Esophagus mucosa (tissue), 1 donor: ENCODE measurements around the gene SH3RF1. TPM values are rescaled to one million over a fixed set of nuclear protein-coding genes. Genes with fewer than 3 reads are reported as not detected.
A peak's percentile ranks its signal among the peaks of the same experiment; 100 is the strongest.

Source experiments
- ATAC-seq: fragments of 200-7000 bp; cut with Tn5 transposase; one replicate; pipeline ENCODE4 v1.9.1; 2020
- total RNA-seq: library from RNA; stranded (reverse); gene quantifications from one replicate; pipeline ENCODE4 v1.2.4, GENCODE V29; 2023
- donor health status: DM: yes; HTN: yes; CAD: no.

SH3RF1 gene
- total RNA-seq, 1 donor from 2014 or later = 5.4 TPM

DNA sequence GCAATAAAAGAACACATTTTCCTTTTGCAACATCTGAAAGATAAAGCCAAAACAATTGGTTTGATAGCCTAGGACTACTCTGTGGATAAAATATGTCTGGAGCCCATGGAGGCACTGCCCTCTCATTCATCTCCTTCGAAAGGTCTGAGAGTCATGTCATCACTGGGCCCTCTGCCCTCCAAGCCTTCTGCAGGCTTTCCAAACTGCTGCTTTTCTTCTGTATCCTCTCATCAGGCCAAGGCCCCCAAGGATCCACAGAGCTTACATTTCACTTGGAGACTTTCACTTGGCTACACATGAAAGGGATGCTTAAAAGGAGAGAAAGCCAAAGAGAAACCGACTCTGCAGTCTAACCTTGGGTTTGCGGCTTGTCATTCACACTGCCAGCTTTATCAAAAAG lies 109.9 kb downstream of the SH3RF1 start:
- no peak for ATAC-seq

DNA sequence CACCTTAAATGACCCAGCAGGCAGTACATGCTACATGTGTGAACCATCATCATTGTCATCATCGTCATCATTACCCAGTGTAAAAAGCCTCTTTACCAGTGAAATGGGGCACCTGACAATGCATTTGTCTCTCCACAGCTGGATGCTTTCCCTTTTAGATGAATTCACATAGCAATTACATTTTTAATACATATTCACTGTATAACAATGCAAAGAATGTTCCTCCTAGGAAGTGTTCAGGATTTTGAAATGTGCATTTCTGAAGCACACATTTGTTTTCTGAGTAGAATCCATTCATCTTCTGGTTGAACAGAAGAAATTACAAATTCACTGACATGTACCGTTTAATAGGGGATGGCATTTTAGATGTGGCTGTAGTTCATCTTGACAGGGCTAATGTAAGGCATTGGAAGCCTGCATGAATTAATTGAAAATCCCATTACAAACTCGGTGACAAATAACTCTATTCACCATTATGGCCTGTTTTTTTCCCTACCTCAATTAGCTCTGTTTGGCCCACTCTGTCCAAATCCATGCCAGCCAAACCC lies 111.1 kb downstream of the SH3RF1 start:
- no peak for ATAC-seq

DNA sequence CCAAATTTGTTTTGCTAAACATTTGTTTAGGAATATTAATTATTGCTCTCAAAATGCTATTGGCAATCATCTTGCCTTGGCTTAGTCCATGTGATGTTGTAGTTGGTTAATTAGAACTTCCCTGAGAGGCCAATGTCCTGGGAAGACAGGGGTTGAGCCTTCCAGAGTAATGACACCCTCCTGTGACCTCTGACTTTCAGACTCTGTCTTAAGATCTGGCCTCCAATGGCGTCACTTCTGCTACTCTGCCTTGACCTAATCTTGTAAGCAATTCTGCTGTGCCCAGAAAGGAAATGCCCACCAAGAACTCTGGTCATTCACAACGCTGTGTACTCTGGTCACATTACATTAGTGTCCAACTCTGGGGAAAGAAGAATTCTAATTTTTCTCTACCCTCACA lies 111.9 kb downstream of the SH3RF1 start:
- no peak for ATAC-seq

DNA sequence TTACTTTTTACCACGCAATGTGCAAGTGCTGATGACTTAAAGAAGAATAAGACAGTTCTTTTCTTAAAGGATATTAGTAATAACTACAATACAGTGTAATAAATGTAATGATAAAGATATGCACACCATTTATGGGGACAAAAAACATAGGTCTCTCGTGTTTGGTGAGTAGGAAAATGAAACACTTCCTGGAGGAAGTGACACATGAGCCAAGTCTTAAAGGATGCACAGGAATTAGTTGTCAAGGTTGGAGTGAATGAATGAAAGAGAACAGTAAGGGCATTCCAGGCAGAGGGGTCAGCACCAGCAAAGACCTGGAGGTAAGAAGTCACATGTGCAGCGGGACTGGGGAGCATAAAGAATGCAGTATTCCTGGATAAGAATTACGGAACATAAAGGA lies 112.7 kb downstream of the SH3RF1 start:
- ATAC-seq = no peak

DNA sequence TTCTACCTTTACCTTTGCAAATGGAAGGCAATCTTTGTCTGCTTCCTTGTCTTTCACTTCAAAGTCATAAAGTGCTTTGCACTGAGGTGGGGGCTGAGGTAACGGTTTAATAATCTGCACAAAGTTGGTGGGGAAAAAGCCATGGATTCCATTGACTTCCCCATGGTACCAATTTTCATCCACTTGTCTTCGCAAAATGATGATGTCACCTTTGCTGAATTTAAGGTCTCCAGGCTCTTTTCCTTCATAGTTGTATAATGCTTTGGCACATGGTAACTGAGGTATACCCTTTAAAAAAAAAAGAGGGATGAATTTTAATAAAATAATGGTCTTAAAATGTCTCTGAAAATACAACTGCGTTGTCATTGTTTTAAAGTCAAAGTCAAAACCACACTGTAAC lies 114.4 kb downstream of the SH3RF1 start:
- ATAC-seq = no peak

DNA sequence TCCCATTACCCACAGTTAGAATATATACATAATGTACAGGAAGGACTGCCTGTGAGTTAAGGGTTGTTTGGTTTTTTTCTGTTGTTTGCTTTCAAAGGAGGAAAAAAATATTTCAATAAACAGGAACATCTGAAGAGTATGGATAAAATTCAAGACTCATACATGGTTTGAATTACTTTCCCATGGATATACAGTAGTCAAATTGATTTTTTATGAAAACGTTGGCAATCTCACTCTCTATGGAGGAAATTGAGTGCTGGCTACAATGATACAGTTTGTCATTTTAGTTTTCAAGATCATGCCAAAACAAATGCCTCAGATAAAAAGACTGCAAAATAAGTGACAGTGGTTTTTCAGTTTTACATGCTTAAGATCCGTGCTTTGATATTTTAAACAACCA lies 116.6 kb downstream of the SH3RF1 start:
- ATAC-seq = no peak

DNA sequence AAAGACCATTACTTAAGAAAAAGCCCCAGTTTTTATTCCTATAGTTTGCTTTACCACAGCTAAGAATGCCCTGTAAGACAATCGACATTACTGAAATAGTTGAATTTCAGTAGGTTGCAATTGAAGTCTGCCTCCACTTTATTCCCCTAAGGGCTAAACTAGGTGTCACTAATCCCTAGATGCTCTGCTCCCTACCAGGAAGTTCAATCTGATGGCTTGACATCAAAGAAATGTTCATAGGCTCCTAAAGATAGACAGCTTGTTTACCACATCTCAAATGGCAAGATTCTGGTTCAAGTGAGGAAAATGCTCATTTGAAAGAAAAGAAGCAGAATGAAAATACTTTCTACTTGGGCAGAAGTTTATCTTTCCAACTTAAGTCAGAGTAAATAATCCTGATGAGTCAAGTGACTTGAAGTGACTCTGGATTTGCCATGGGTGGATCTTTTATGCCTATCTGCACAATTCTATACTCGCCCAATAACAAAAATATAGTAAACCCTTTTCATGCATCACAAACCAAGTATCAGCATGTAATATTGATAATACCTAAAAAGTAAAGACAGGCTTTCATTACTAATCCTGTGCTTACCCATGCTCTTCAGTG lies 117.2 kb downstream of the SH3RF1 start:
- peak; percentile 50 for ATAC-seq

DNA sequence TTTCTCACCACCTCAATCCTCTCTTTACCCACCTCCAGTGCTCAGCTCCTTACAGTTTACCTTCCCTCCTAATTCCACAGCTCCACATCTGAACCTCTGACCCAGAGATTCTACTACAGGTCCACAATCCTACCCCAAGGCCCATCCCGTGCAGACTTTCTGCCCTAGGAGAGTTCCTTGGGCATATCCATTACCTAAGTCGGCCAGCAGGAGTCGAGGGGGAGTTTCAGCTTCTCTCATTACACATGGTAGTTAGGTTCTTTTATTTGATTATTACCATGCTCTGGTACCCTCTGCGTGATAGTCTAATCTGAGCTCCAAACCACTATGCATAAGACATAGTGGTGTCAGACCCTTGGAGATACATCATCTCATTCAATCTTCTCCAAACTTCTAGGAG lies 117.9 kb downstream of the SH3RF1 start:
- no peak for ATAC-seq

DNA sequence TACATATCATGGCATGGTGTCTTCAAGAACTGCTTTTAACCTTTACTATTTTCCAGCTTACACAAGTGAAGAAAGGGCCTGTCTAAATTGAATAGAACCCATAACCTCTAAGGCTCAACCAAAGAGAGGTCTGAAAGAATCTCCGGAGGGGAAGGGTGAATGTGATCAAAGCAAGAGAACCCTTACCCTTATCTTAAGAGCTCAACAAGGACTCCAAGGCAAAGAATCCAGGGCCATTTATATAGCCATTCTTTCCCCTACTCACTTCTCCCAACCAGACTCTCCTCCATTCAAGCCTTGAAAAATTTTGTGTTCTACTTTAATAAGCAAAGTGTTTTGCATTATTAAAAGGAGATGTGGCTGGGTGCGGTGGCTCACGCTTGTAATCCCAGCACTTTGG lies 118.7 kb downstream of the SH3RF1 start:
- ATAC-seq = no peak

DNA sequence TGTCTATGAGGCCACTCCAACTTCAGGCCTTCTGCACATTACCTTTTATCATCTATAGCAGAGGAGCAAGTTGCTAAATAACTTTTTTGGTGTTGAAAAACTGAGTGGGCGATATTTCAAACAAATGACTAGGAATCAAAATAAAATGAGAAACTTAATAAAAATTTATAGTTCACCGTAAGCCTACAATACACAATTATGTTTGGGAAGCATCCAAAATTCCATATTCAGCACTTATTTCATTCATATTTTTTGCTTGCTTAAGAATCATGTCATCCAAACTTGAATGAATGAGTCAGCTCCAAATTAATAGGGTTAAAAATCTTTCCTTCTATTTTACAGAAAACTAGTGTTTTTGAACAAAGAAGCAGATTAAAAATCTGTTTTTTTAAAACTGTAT lies 119.1 kb downstream of the SH3RF1 start:
- ATAC-seq = no peak

DNA sequence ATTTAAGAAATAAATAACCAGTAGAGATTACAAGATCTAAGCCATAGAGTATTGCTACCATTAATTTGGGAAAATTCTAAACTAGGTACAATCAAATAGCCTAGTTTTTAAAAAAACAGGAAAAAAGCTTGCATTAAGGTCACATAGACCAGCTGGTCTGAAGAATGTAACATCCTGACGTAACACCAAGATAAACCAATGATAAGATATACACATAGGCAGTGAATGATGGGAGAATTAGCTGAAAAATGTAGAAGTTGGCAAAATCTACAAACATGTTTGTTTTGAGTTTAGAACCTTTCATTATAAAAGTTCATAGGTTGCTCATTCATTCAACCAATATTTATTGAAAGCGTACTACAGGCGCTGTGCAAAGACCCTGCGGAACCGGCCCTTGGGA lies 120.0 kb downstream of the SH3RF1 start:
- ATAC-seq = no peak

DNA sequence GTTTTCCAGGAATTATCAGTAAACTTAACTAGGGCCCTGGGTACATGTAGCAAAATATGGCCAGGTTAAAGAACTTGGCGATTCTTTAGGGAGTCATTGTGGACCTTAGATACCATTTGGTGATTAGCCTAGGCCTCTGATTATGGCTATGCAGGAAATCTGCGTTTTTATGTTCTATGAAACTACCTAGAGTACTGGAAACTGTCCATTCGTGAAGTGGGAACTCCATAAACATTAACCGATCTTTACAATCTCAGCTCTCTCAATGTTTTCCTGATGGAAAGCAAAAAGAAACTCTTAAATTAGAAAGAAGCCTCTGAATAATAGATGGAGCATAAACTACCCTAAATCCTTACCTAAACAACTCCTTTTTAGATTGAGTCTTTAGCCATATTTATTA lies 121.9 kb downstream of the SH3RF1 start:
- no peak for ATAC-seq

DNA sequence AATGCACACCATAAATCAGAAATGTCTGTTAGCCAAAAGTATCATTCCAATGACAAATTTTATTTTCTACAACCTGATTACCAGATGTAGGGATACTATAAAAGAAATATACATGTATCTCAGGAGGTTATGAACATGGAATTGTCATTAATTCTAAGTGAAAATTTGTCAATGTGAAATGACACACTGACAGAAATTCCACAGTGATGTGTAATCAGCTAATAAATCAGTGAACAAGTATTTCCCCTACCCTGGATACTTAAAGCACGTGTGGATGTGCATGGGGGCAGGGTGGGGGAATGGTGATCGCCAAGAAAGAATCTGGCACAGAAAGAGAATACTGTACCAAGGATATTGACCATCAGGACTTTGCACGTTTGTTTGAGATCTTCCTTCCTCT lies 123.6 kb downstream of the SH3RF1 start:
- no peak for ATAC-seq

DNA sequence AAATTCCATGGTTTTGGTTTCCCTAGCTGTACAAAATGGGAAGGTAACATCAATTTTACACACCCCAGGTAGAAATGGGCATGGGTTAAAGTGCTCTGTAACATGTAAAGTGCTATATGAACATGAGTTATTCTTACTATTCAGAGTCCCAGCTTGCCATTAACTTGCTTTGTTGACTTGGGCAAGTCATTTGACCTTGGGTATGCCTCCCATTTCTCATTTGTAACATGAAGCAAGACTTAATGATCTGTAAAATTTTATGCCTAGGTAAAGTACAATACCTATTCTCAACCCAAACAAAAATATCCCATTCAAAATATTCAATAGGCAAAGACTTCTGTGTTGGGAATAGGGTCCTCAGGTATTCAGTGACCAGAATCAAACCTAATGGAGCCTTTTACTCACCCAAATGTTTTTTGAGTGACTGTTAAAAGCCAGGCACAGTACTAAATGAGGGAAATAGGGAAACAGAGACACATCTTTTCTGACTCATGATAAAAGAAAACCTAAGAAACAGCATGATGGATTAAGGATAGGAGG lies 126.6 kb downstream of the SH3RF1 start:
- no peak for ATAC-seq

DNA sequence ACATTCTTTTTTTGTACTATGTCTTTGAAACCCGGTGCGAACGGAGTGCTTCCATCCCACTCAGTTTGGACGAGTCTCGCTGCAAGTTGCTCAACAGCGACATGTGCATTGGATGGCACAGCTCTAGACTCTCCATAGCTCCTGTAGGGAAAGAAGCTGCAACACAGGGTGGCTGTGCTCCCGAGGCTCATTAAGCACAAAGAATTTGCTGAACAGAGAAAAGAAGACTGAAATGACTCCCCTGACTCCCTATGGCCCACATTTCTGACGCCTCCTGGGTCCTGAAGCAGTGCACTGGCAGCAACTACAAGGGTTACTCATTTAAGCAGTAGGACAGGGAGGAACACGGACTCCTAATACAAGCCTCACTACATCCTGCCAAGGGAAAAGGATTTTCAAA lies 127.4 kb downstream of the SH3RF1 start:
- ATAC-seq = no peak

DNA sequence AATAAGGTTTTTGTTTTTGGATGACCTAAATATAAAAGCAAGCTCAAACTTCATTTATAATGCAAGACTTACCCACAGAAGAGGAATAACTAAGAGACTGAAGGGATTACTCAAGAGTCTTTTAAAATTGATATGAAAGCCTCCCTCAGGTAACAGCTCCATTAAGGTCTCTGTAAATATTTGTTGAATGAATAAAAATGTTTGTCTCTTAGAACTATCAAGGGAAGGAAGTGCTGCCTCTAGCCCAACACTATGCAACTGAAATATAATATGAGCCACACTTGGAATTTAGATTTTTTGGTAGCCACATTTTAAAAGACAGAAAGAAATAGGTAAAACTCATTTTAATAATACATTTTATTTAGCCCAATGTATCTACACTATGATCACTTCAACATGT lies 127.8 kb downstream of the SH3RF1 start:
- ATAC-seq = no peak

DNA sequence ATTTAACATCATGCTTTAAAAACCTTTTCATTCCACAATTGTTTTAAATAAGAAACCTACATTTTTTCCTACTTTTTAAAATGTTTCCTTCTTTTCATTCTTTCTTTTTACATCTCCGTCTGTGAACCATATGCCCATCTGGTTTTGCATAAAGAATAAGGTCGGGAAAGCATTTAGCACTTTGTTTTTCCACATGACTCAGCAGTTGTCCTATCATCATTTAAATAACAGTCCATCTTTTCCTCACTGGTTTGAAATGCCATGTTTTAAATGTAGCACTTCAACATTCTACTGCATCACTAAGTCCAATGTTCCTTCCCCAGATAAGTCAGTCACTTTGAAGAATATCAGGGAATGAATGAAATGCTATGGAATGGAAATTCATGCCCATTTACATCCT lies 128.4 kb downstream of the SH3RF1 start:
- no peak for ATAC-seq

DNA sequence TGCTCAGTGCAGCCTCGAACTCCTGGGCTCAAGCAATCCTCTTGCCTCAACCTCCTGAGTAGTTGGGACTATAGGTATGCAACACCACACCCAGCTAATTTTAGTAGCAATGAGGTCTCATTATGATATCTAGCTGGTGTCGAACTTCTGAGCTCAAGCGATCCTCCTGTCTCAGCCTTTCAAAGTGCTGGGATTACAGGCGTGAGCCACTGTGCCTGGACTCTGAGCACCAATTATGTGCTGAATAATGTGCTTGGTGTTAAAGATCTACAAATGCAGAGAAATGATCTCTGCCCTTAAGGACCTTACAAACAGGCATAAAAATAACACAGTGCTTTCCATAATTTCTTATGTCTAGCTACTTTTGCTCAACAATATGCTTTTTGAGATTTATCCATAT lies 131.7 kb downstream of the SH3RF1 start:
- no peak for ATAC-seq

DNA sequence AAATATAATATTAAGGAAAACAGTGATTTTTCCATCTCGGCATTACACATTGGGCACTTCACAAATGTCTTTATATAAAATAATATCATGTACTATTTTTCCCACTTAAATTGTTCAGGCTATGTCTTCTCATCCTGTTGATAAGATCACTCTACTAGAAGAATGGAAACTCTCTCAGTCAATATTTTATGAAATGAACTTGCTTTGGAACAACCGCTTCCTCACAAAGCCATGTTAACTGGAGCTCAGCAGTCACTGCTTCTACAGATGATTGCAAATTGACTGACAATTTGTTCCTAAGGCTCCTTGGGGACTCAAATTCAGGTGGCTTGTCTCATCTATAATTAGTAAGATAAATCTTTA lies 133.2 kb downstream of the SH3RF1 start:
- ATAC-seq = no peak

DNA sequence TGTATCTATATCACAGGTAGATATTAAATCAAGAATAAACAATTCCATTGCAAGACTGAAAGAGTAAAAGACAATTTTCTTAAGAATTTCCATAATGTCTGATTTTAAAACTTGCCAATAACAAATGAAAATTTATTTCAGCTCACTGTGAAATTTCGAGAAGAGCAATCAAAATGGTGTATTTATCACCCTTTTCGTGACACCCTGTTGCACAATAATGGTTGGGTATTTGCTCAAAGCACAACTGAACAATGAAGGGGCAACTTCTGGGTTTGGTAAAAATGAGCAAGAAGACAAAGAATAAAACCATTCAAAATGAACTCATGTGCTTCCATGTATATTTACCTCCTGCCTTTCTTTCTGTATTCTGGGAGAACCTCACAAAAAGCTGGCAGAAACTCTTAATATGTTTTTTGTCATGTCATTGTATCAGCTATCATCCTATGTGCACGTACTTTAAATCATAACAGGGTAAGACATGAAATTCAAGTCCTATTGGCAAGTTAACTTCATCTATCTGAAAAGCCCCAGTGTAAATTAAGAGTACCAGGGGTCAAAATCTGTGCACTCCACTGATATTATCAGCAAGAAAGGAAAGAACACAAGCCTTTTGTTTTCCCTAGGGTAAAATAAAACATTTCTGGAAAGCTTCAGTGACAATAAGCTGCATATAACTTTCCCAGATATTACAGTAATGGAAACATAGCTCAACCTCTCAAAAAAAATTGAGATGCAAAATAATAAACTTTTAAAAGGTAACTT lies 133.8 kb downstream of the SH3RF1 start:
- no peak for ATAC-seq

DNA sequence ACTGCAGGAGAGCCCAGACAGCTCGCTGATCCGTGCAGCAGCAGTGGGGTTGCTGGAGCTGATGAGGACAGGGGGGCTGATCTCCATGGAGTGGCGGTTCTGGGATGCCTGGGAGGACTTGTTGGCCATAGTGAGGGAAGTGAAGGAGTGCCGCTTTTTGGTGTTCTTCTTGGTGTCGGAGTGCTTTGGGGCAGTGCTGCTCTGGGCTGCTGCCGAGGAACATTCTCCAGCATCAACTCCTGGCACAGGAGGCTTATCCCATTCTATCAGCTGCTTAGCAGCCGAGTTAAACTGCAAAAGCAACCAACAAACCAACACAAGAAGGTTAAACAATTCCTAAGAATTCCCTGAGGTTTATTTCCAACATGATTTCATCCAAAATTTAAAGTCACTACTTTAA lies 134.4 kb downstream of the SH3RF1 start:
- no peak for ATAC-seq

DNA sequence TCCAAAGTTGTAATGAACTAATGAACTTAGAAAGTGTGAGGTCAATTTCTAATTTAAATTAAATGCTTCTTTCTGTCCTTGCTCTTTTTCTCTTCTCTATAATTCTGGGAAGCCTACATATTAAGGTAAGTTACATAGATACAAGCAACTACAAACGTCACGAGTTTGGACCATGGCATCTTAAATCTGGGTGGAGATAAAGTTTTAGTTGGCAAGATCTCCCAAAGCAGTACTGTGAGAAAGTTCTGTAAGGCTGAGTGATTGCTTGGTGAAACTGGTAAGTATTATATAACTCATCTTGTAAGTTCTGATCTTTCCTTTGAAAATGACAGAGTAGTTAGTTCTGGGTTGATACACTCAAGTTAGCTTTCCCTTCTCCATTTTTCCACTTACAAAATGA lies 135.0 kb downstream of the SH3RF1 start:
- ATAC-seq = no peak

DNA sequence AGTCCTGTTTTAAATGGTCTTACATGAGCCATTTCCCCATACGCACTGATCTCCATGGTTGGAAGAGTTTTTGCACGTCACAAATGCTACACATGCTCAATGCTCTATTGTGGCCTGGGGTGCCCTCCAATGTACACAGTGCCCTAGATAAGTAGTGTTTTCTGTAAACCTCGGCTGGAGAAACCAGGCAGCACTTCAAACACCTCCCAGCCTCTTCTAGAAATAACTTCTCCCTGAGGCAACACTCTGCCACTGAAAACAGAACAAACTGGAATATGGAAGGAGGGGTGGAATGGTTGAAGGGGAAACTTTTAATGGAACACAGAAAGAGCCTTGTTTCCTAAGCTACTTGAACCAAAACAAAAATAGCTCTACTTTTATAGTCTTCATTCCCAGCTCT lies 136.8 kb downstream of the SH3RF1 start:
- no peak for ATAC-seq

DNA sequence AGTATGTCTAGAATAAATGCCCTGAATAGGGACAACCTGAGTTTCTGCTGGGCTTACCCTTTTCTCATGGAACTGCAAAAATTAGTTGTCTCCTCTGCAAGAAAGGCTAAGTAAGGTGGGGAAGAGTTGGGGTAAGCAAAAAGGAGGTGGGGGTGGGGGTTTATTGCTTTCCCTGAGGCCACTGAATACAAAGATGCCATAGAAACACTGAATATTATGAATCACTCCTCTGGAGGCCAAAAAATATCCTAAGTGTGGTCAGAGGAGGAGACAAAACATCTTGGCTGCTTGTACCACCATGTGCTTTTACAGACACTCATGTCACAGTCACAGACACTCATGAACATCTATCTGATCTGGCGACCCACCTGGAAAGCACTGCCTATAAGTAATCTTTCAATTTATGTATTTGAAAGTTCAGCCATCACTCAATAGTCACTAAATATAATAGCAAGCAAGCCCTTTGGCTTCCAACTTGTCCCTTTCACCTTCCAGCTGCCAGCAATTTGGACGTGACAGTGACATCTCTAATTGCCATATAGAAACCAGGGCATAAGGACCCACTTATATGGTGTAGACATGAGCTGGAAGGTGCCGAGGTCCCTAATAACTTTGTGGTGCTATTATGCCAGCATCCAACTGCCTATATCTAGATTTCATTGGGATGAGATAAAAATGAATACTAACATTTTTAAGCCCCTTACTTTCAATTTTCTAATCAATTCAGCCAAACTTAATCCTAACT lies 138.0 kb downstream of the SH3RF1 start:
- ATAC-seq = no peak
